ENCODE data around the gene NCLN.

DNA sequence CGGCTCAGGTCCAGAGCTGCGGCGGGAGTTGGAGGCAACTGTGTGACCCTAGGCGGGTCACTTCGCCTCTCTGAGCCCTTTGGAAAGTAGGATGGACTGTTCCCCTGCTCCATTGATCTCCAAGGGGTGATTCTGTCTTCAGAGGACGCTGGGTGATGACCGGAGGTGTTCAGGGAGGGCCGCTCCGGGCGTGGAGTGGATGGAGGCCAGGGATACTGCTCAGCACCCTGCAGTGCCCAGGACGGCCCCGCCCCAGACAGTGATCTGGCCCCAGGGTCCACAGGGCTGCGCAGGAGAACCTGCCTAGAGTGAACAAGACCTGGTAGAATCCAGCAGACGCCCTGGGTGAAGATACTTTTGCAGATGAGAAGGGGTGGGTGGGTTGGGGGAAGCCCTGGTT is 7.0 kb downstream of the NCLN start:
- TF ChIP-seq CTCF (IDR thresholded peaks at IDR 0.05) (no peak), POLR2A (IDR thresholded peaks at IDR 0.05) (no peak)

Data from testis (tissue), 2 donors.